ENCODE data around the gene SH3BP4. TPM values are rescaled to one million over a fixed set of nuclear protein-coding genes. Genes with fewer than 3 reads are reported as not detected.

Gene SH3BP4
- total RNA-seq, 1 donor = 121 TPM

- no peak overlapping the region for H3K4me3 ChIP-seq (ENCODE audit: insufficient read depth, low read length)
- no peak overlapping the region for H3K27ac ChIP-seq (ENCODE audit: low read depth, low read length)
- H3K9me3 ChIP-seq (ENCODE audit: low read depth, low read length) = no peaks in the 10 kb centered on the region
- H3K4me2 ChIP-seq (ENCODE audit: insufficient read depth, low read length) = peak overlapping the region; percentile 16
- peak; percentile 73 for DNase-seq (ENCODE audit: insufficient read length, low spot score, missing footprints)
- no peak for TF ChIP-seq CTCF (IDR thresholded peaks at IDR 0.05; ENCODE audit: extremely low read depth, low read depth, low read length)
- H3K36me3 ChIP-seq (ENCODE audit: insufficient read depth, low read length) = no peaks in the 10 kb centered on the region
- peaks cover 14% of the 10 kb centered on the region for H3K4me1 ChIP-seq (ENCODE audit: insufficient read depth, low read length)
- H3K79me2 ChIP-seq (ENCODE audit: insufficient read depth, low read length) = no peaks in the 10 kb centered on the region
- no peaks in the 10 kb centered on the region for H3K27me3 ChIP-seq (ENCODE audit: insufficient read depth, low read length)
- H2AFZ ChIP-seq (ENCODE audit: low read length) = no peak overlapping the region
- H4K20me1 ChIP-seq (ENCODE audit: insufficient read depth, low read length) = no peaks in the 10 kb centered on the region
Observed at GRCh38 chr2:235098736-235099494, 147.1 kb downstream of the SH3BP4 start.

- no peak overlapping the region for H3K4me2 ChIP-seq (ENCODE audit: insufficient read depth, low read length)
- DNase-seq (ENCODE audit: insufficient read length, low spot score, missing footprints) = no peak
Observed at GRCh38 chr2:235102896-235103295, 151.1 kb downstream of the SH3BP4 start.

More at GRCh38 chr2:235102896-235103295, 151.1 kb downstream of the SH3BP4 start:
- Histone ChIP-seq H3K79me2 (ENCODE audit: insufficient read depth, low read length) (no peaks in the 10 kb centered on the region), H3K4me1 (ENCODE audit: insufficient read depth, low read length) (peaks cover 14% of the 10 kb centered on the region), H3K4me3 (ENCODE audit: insufficient read depth, low read length) (no peak overlapping the region), H3K9me3 (ENCODE audit: low read depth, low read length) (no peaks in the 10 kb centered on the region), H3K27ac (ENCODE audit: low read depth, low read length) (no peak overlapping the region), H3K27me3 (ENCODE audit: insufficient read depth, low read length) (no peaks in the 10 kb centered on the region), H2AFZ (ENCODE audit: low read length) (no peak overlapping the region), H4K20me1 (ENCODE audit: insufficient read depth, low read length) (no peaks in the 10 kb centered on the region), H3K36me3 (ENCODE audit: insufficient read depth, low read length) (no peaks in the 10 kb centered on the region)
- TF ChIP-seq CTCF (IDR thresholded peaks at IDR 0.05; ENCODE audit: extremely low read depth, low read depth, low read length) = no peak

All from osteoblast (primary cell).